ENCODE data around the gene UBAC2. TPM values are rescaled to one million over a fixed set of nuclear protein-coding genes. Genes with fewer than 3 reads are reported as not detected.

UBAC2 gene
- total RNA-seq, 2 experiments from 2014 or later = 26.8 to 28.5 TPM

DNA sequence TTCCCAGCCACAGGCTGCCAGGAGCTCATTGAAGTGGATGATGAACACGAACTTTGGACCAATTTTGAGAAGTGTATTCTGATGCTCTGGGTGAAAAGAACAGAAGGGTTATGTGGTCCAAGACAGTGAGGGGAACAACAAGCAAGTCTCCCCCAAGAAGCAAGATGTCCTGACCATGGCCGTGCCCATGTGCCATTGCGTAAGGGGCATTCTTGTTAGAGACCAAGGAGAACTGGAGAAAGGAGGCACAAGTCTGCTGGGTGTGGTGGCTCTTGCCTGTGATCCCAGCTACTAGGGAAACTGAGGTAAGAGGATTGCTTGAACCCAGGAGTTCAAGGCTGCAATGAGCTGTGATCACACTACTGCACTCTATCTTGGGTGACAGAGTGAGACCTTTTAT is 27.0 kb upstream of the UBAC2 start:
- intact Hi-C loops (cut with micrococcal nuclease; ENCODE audit: unreplicated experiment) = no loop called here
- no TSS peak for BruUV-seq (replicated peaks)
- TF ChIP-seq, protein P1, sequence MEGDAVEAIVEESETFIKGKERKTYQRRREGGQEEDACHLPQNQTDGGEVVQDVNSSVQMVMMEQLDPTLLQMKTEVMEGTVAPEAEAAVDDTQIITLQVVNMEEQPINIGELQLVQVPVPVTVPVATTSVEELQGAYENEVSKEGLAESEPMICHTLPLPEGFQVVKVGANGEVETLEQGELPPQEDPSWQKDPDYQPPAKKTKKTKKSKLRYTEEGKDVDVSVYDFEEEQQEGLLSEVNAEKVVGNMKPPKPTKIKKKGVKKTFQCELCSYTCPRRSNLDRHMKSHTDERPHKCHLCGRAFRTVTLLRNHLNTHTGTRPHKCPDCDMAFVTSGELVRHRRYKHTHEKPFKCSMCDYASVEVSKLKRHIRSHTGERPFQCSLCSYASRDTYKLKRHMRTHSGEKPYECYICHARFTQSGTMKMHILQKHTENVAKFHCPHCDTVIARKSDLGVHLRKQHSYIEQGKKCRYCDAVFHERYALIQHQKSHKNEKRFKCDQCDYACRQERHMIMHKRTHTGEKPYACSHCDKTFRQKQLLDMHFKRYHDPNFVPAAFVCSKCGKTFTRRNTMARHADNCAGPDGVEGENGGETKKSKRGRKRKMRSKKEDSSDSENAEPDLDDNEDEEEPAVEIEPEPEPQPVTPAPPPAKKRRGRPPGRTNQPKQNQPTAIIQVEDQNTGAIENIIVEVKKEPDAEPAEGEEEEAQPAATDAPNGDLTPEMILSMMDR (conservative IDR thresholded peaks at IDR 0.05; ENCODE audit: low read length) = no peak
- TF ChIP-seq EZH2phosphoT487 (IDR thresholded peaks at IDR 0.05; ENCODE audit: borderline replicate concordance, low read depth, low read length) = no peak
- Histone ChIP-seq H3K4me3 (ENCODE audit: low read depth, low read length, poor library complexity, severe bottlenecking) (no peak overlapping the region), H3K79me2 (ENCODE audit: insufficient read depth, low read depth, low read length) (no peaks in the 10 kb centered on the region), H4K20me1 (ENCODE audit: insufficient read depth, low read length) (no peaks in the 10 kb centered on the region), H3K9me3 (ENCODE audit: low read length) (no peaks in the 10 kb centered on the region), H3K9me2 (ENCODE audit: insufficient read depth, low read length) (no peaks in the 10 kb centered on the region), H2AFZ (ENCODE audit: low read length) (no peak overlapping the region), H3K27ac (ENCODE audit: low read depth, low read length, poor library complexity, severe bottlenecking) (no peak overlapping the region), H3K4me1 (ENCODE audit: insufficient read depth, low read length, poor library complexity, severe bottlenecking) (peaks cover 18% of the 10 kb centered on the region), H3K4me2 (ENCODE audit: low read length) (no peak overlapping the region), H3K36me3 (ENCODE audit: insufficient read depth, low read length) (no peaks in the 10 kb centered on the region)
- POLR2A ChIA-PET = interaction anchor here (1.0 to 1.8 kb wide), 2 partner anchors 91 to 97 kb away, joined by 3 to 4 read pairs; no protein-coding TSS in a partner anchor
- DNase-seq (ENCODE audit: low spot score) = no peak
- CTCF ChIA-PET (ENCODE audit: unreplicated experiment) = no interaction called here

DNA sequence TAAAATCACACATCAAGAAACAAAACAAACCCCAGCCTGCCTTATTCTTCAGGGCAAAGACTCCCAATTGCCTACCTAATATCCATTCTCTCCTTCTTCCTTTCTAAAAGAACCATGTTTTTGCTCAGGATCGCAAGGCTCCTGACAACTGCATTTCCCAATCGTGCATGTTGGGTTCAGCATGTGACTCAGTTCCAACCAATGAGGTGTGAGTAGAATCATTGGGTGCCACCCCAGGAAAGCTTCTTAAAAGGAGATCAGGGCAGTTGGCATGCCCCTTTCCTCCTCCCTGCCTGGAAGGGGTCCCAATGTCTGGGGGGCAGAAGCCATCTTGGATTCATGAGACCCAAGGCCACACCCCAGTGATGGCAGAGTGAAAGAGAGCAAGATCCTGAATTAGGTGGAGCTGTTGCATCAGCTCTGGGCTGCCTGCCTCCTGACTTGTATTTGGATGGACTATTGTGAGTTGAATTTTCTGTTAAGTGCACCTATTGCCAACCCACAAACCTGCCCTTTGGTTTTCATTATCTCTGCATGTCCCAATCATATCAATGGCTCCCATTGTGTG is 26.0 kb upstream of the UBAC2 start:
- intact Hi-C loops (cut with micrococcal nuclease; ENCODE audit: unreplicated experiment) = loop anchor here (5.0 kb wide), 1 partner anchor 213 kb away; no protein-coding TSS in a partner anchor
- no peaks in the 10 kb centered on the region for H3K9me3 ChIP-seq (ENCODE audit: low read length)
- H3K4me3 ChIP-seq (ENCODE audit: low read depth, low read length, poor library complexity, severe bottlenecking) = no peak overlapping the region
- H3K36me3 ChIP-seq (ENCODE audit: insufficient read depth, low read length) = no peaks in the 10 kb centered on the region
- H3K4me1 ChIP-seq (ENCODE audit: insufficient read depth, low read length, poor library complexity, severe bottlenecking) = peaks cover 28% of the 10 kb centered on the region
- no TSS peak for BruUV-seq (replicated peaks)
- no peak overlapping the region for H2AFZ ChIP-seq (ENCODE audit: low read length)
- no peak for TF ChIP-seq EZH2phosphoT487 (IDR thresholded peaks at IDR 0.05; ENCODE audit: borderline replicate concordance, low read depth, low read length)
- TF ChIP-seq, protein P1 (conservative IDR thresholded peaks at IDR 0.05; ENCODE audit: low read length) = no peak
- no peak overlapping the region for H3K27ac ChIP-seq (ENCODE audit: low read depth, low read length, poor library complexity, severe bottlenecking)
- no peaks in the 10 kb centered on the region for H3K9me2 ChIP-seq (ENCODE audit: insufficient read depth, low read length)
- H3K4me2 ChIP-seq (ENCODE audit: low read length) = no peak overlapping the region
- POLR2A ChIA-PET = interaction anchor here (1.8 kb wide), 1 partner anchor 90 kb away, joined by 4 read pairs; no protein-coding TSS in a partner anchor
- CTCF ChIA-PET (ENCODE audit: unreplicated experiment) = no interaction called here
- no peak for DNase-seq (ENCODE audit: low spot score)
- H4K20me1 ChIP-seq (ENCODE audit: insufficient read depth, low read length) = no peaks in the 10 kb centered on the region
- H3K79me2 ChIP-seq (ENCODE audit: insufficient read depth, low read depth, low read length) = no peaks in the 10 kb centered on the region

All from OCI-LY7 (cell line).